DND-41 (cell line): ENCODE measurements around the gene DNMBP.

Experiments
- ATAC-seq: fragments of 200-7000 bp; cut with Tn5 transposase; 3 replicates; pipeline ENCODE4 v1.9.1; 2021; ENCODE audit warnings: low read depth; ENCODE audit not compliant: insufficient read depth
- DNase-seq: peaks from one replicate; pipeline ENCODE4 v3.0.0-alpha.2; 2020
- H2AFZ ChIP-seq: 2 replicates; pipeline ENCODE4 v1.6.0; 2012; ENCODE audit warnings: low read depth, low read length
- H3K27ac ChIP-seq: 2 replicates; pipeline ENCODE4 v1.5.1; 2012; ENCODE audit warnings: low read length, inconsistent platforms
- H3K27me3 ChIP-seq: fragments of 200-600 bp; sonication (generic); 2 replicates; pipeline ENCODE4 v1.6.0; 2012; ENCODE audit warnings: low read length, mild to moderate bottlenecking, inconsistent platforms; ENCODE audit not compliant: insufficient read depth, poor library complexity
- H3K36me3 ChIP-seq: 2 replicates; pipeline ENCODE4 v1.5.1; 2012; ENCODE audit warnings: low read length, inconsistent platforms; ENCODE audit not compliant: insufficient read depth
- H3K4me1 ChIP-seq: 2 replicates; pipeline ENCODE4 v1.5.1; 2012; ENCODE audit warnings: mild to moderate bottlenecking, low read length; ENCODE audit not compliant: insufficient read depth
- H3K4me2 ChIP-seq: 2 replicates; pipeline ENCODE4 v1.6.0; 2012; ENCODE audit warnings: mild to moderate bottlenecking, moderate library complexity, low read length, inconsistent platforms; ENCODE audit not compliant: insufficient read depth
- H3K4me3 ChIP-seq, 2 experiments: fragments of 200-600 bp in 1 of 2; shearing (Covaris generic) in 1 of 2; 2 replicates each; pipeline ENCODE4 v1.5.1; 2012 to 2016; ENCODE audit warnings: inconsistent platforms in 2 of 2, low read length in 2 of 2, mild to moderate bottlenecking in 2 of 2, low read depth in 1 of 2, moderate library complexity in 1 of 2
- H3K79me2 ChIP-seq: 2 replicates; pipeline ENCODE4 v1.6.0; 2012; ENCODE audit warnings: low read length, inconsistent platforms; ENCODE audit not compliant: insufficient read depth
- H3K9ac ChIP-seq: 2 replicates; pipeline ENCODE4 v1.6.0; 2012; ENCODE audit warnings: low read depth, mild to moderate bottlenecking, inconsistent platforms, low read length, moderate library complexity
- H3K9me3 ChIP-seq: 2 replicates; pipeline ENCODE4 v1.5.1; 2012; ENCODE audit warnings: low read length, moderate library complexity, mild to moderate bottlenecking, inconsistent platforms; ENCODE audit not compliant: insufficient read depth, severe bottlenecking
- H4K20me1 ChIP-seq: 2 replicates; pipeline ENCODE4 v1.6.0; 2012; ENCODE audit warnings: low read length; ENCODE audit not compliant: insufficient read depth
- EZH2 ChIP-seq: IDR thresholded peaks from 3 replicates; pipeline ENCODE4 v1.6.1; 2012; ENCODE audit warnings: borderline replicate concordance, low read depth, mild to moderate bottlenecking, moderate library complexity, low read length, inconsistent platforms; ENCODE audit not compliant: severe bottlenecking
- TF ChIP-seq, protein P1 (sequence below): IDR thresholded peaks from 2 replicates; pipeline ENCODE4 v1.5.1; 2012; ENCODE audit warnings: borderline replicate concordance, low read length, moderate library complexity, mild to moderate bottlenecking; ENCODE audit not compliant: poor library complexity, severe bottlenecking; ENCODE audit errors: extremely low read depth

Gene DNMBP

DNA sequence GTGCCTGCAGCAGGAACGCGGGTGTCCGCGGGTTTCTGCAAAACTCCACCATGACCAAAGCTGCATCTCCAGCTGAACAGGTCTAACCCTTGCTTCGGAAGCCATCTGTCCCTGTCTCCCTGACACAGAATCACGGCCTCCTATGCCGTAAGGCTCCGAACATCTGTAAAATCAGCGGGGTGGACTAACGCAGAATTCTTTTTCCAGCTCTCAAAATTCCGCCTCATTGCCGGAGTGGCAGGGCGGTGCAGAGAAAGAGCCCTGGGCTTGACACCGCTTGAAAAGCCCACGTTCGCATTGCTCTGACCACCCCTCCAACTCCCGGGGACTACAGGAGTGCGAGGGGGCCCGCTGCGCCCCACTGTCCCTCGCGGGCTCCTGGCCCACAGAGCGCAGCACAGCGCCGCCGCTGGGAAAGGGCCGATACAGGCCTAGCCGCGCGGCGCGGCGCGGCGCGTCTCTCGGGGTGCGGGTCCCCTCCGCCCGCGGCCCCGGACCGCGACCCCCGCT is 409 bp downstream of the DNMBP start:
- H3K9ac ChIP-seq = peak overlapping the region; percentile 62
- peak; percentile 80 for ATAC-seq
- H3K4me3 ChIP-seq = peak overlapping the region; percentile 28 to 68; a peak in 3 of 4 replicates
- peaks cover 33% of the 10 kb centered on the region for H3K27me3 ChIP-seq
- peak overlapping the region; percentile 34; the same call in 1 of the 2 replicates for H3K27ac ChIP-seq
- no peaks in the 10 kb centered on the region for H3K79me2 ChIP-seq
- peaks cover 22% of the 10 kb centered on the region for H3K4me1 ChIP-seq
- peak overlapping the region; percentile 66 for H2AFZ ChIP-seq
- no peaks in the 10 kb centered on the region for H3K9me3 ChIP-seq
- H3K36me3 ChIP-seq = no peaks in the 10 kb centered on the region
- peak overlapping the region; percentile 93 for H3K4me2 ChIP-seq
- TF ChIP-seq, protein P1, sequence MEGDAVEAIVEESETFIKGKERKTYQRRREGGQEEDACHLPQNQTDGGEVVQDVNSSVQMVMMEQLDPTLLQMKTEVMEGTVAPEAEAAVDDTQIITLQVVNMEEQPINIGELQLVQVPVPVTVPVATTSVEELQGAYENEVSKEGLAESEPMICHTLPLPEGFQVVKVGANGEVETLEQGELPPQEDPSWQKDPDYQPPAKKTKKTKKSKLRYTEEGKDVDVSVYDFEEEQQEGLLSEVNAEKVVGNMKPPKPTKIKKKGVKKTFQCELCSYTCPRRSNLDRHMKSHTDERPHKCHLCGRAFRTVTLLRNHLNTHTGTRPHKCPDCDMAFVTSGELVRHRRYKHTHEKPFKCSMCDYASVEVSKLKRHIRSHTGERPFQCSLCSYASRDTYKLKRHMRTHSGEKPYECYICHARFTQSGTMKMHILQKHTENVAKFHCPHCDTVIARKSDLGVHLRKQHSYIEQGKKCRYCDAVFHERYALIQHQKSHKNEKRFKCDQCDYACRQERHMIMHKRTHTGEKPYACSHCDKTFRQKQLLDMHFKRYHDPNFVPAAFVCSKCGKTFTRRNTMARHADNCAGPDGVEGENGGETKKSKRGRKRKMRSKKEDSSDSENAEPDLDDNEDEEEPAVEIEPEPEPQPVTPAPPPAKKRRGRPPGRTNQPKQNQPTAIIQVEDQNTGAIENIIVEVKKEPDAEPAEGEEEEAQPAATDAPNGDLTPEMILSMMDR = peak; percentile 59
- TF ChIP-seq EZH2 = peak; percentile 84
- no peak for DNase-seq
- peaks cover 6% of the 10 kb centered on the region; the same call in 1 of the 2 replicates for H4K20me1 ChIP-seq

- H3K4me1 ChIP-seq = peaks cover 22% of the 10 kb centered on the region
- H3K27me3 ChIP-seq = peaks cover 28% of the 10 kb centered on the region
- H3K4me2 ChIP-seq = peak overlapping the region; percentile 93
- H3K4me3 ChIP-seq = peak overlapping the region; percentile 28 to 68; a peak in 3 of 4 replicates
- peak overlapping the region; percentile 62 for H3K9ac ChIP-seq
- TF ChIP-seq, protein P1 = no peak
- TF ChIP-seq EZH2 = no peak
- H3K79me2 ChIP-seq = no peaks in the 10 kb centered on the region
- H3K27ac ChIP-seq = peak overlapping the region; percentile 34; the same call in 1 of the 2 replicates
- ATAC-seq (no peak), DNase-seq (no peak)
- peak overlapping the region; percentile 66 for H2AFZ ChIP-seq
- no peaks in the 10 kb centered on the region for H3K9me3 ChIP-seq
- H3K36me3 ChIP-seq = no peaks in the 10 kb centered on the region
- peaks cover 6% of the 10 kb centered on the region; the same call in 1 of the 2 replicates for H4K20me1 ChIP-seq
These were observed 952 bp downstream of the DNMBP start for GRCh38 chr10:100008708-100009282.

- peaks cover 22% of the 10 kb centered on the region for H3K27me3 ChIP-seq
- H4K20me1 ChIP-seq = peaks cover 6% of the 10 kb centered on the region; the same call in 1 of the 2 replicates
- no peaks in the 10 kb centered on the region for H3K79me2 ChIP-seq
- H3K4me1 ChIP-seq = peaks cover 22% of the 10 kb centered on the region
- no peaks in the 10 kb centered on the region for H3K9me3 ChIP-seq
- no peak overlapping the region for H2AFZ ChIP-seq
- H3K4me2 ChIP-seq = peak overlapping the region; percentile 93
- DNase-seq (no peak), ATAC-seq (no peak)
- H3K9ac ChIP-seq = no peak overlapping the region
- no peaks in the 10 kb centered on the region for H3K36me3 ChIP-seq
- no peak for TF ChIP-seq EZH2
- TF ChIP-seq, protein P1 = no peak
- no peak overlapping the region for H3K27ac ChIP-seq
- H3K4me3 ChIP-seq = no peak overlapping the region
These were observed 1.6 kb downstream of the DNMBP start for GRCh38 chr10:100008142-100008522.
